ENCODE results near the gene SPTA1. TPM values are rescaled to one million over a fixed set of nuclear protein-coding genes. Genes with fewer than 3 reads are reported as not detected.

Gene SPTA1
- polyA plus RNA-seq, 3 donors = 0.19 to 0.28 TPM; not detected in 1

- no peaks in the 10 kb centered on the region for H3K9me3 ChIP-seq (replicated peaks in 1 of 2; ENCODE audit: control insufficient read depth in 1 of 2, insufficient read depth in 1 of 2, low read length in 2 of 2)
- no peaks in the 10 kb centered on the region for H4K20me1 ChIP-seq (ENCODE audit: insufficient read depth, low read length)
- Mint-ChIP-seq H3K27ac (no peak overlapping the region), H3K27me3 (ENCODE audit: low read depth in 3 of 3) (peaks cover 17 to 30% (median 29%) of the 10 kb centered on the region in 3 donors), H3K4me1 (peaks cover 11% of the 10 kb centered on the region), H3K36me3 (peaks cover 0 to 7% of the 10 kb centered on the region in 2 donors), H3K4me3 (peak overlapping the region in 1 of 2 donors; percentile 59), H3K9me3 (no peaks in the 10 kb centered on the region)
- intact Hi-C loops (cut with micrococcal nuclease) = no loop called here
- peaks cover 5 to 11% of the 10 kb centered on the region in 2 donors for H3K4me1 ChIP-seq (ENCODE audit: control insufficient read depth in 1 of 2, insufficient read depth in 2 of 2, low read length in 2 of 2)
- no peak overlapping the region for H3K27ac ChIP-seq (ENCODE audit: low read depth in 1 of 2, low read length in 2 of 2)
- DNase-seq = no peak
- no peak overlapping the region for H3K4me2 ChIP-seq (replicated peaks; ENCODE audit: extremely low read depth, low read length, poor library complexity, severe bottlenecking)
- WGBS (ENCODE audit: insufficient coverage) = no CpG with 5 or more reads among the region's 4 CpGs
- no peak overlapping the region for H2AFZ ChIP-seq (ENCODE audit: insufficient read depth, low read depth, low read length, poor library complexity, severe bottlenecking)
- no peak overlapping the region for H3K9ac ChIP-seq (ENCODE audit: insufficient read depth, low read length, poor library complexity, severe bottlenecking)
- H3K27me3 ChIP-seq (ENCODE audit: control insufficient read depth in 2 of 2, insufficient read depth in 2 of 2, low read length in 2 of 2) = peaks cover 20 to 44% of the 10 kb centered on the region in 2 donors
- H3K4me3 ChIP-seq (replicated peaks in 1 of 3; ENCODE audit: low read depth in 2 of 3, low read length in 3 of 3) = no peak overlapping the region
- no peak for TF ChIP-seq CTCF (IDR thresholded peaks at IDR 0.05)
- H3K79me2 ChIP-seq (ENCODE audit: insufficient read depth, low read length) = no peaks in the 10 kb centered on the region
- no peaks in the 10 kb centered on the region for H3K36me3 ChIP-seq (replicated peaks in 1 of 2; ENCODE audit: control insufficient read depth in 1 of 2, insufficient read depth in 2 of 2, low read length in 2 of 2)
These were observed 10.8 kb downstream of the SPTA1 start for GRCh38 chr1:158675563-158676323.

- 97% methylated on average over 5 of the region's 7 CpGs for WGBS (ENCODE audit: insufficient coverage)
- no peak for DNase-seq
- Histone ChIP-seq H3K4me3 (replicated peaks in 1 of 3; ENCODE audit: low read depth in 2 of 3, low read length in 3 of 3) (no peak overlapping the region), H2AFZ (ENCODE audit: insufficient read depth, low read depth, low read length, poor library complexity, severe bottlenecking) (no peak overlapping the region), H3K36me3 (replicated peaks in 1 of 2; ENCODE audit: control insufficient read depth in 1 of 2, insufficient read depth in 2 of 2, low read length in 2 of 2) (no peaks in the 10 kb centered on the region), H3K27ac (ENCODE audit: low read depth in 1 of 2, low read length in 2 of 2) (no peak overlapping the region), H3K4me1 (ENCODE audit: control insufficient read depth in 1 of 2, insufficient read depth in 2 of 2, low read length in 2 of 2) (peaks cover 5 to 11% of the 10 kb centered on the region in 2 donors), H3K79me2 (ENCODE audit: insufficient read depth, low read length) (no peaks in the 10 kb centered on the region), H3K9me3 (replicated peaks in 1 of 2; ENCODE audit: control insufficient read depth in 1 of 2, insufficient read depth in 1 of 2, low read length in 2 of 2) (no peaks in the 10 kb centered on the region), H3K27me3 (ENCODE audit: control insufficient read depth in 2 of 2, insufficient read depth in 2 of 2, low read length in 2 of 2) (peaks cover 20 to 44% of the 10 kb centered on the region in 2 donors), H4K20me1 (ENCODE audit: insufficient read depth, low read length) (no peaks in the 10 kb centered on the region), H3K4me2 (replicated peaks; ENCODE audit: extremely low read depth, low read length, poor library complexity, severe bottlenecking) (no peak overlapping the region), H3K9ac (ENCODE audit: insufficient read depth, low read length, poor library complexity, severe bottlenecking) (no peak overlapping the region)
- no peak for TF ChIP-seq CTCF (IDR thresholded peaks at IDR 0.05)
- intact Hi-C loops (cut with micrococcal nuclease) = no loop called here
- H3K4me3 Mint-ChIP-seq = peak overlapping the region in 1 of 2 donors; percentile 3
- peaks cover 15 to 32% (median 29%) of the 10 kb centered on the region in 3 donors for H3K27me3 Mint-ChIP-seq (ENCODE audit: low read depth in 3 of 3)
- peaks cover 10% of the 10 kb centered on the region for H3K4me1 Mint-ChIP-seq
- H3K27ac Mint-ChIP-seq = peak overlapping the region in 1 of 7 donors; percentile 26
- H3K9me3 Mint-ChIP-seq = peaks cover 0 to 2% (median 0%) of the 10 kb centered on the region in 7 donors
- H3K36me3 Mint-ChIP-seq = peaks cover 0 to 7% of the 10 kb centered on the region in 2 donors
These were observed 12.2 kb downstream of the SPTA1 start for GRCh38 chr1:158674302-158674701.

Measured in CD14-positive monocyte (primary cell).